Measurements from ENCODE around the gene CTIF.
"Not testable (repeated sequence)": the region's sequence is repeated elsewhere in the genome, so short reads cannot be mapped to it uniquely, and the experiment has no call there.

Gene CTIF

DNA sequence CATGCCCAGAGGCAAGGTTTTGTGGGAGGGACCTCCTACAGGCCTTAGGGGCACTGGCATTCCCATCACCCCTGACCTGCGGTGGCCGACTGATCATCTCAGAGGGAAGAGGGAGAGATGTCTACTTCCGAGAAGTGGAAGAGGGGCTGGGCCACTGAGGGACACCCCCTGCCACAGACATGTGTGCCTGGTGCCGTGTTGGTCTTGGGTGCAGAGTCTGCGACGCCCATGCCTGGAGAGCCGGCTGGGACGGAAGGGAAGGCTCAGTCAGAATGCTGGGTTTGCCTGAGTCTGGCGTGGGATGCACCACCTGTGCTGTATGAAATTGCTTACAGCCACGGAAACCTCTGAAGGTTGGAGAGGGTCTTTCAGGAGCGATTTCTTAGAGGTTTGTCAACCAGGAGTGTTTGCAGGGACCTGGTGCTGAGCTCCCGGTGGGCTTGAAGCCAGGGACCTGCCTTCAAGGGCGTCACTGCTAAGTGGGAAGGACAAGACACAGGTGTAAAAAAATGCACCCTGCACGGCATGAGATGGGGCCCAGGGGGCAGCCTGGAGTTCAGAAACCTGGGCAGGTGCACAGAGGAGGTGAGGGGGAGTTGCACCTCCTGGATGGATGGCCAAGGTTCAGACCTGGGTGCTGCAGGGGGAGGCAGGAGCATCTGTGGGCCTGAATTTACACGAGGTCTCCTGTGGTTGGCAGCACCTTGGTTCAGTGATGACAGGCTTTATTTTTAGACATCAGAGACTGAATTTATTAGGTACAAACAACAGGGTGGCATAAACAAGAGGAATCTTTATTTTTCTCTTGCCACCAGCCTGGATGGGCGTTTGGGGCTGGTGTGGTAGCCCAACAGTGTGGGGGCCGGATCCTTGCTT, 100.3 kb downstream of the CTIF start:
- no peak for DNase-seq

DNA sequence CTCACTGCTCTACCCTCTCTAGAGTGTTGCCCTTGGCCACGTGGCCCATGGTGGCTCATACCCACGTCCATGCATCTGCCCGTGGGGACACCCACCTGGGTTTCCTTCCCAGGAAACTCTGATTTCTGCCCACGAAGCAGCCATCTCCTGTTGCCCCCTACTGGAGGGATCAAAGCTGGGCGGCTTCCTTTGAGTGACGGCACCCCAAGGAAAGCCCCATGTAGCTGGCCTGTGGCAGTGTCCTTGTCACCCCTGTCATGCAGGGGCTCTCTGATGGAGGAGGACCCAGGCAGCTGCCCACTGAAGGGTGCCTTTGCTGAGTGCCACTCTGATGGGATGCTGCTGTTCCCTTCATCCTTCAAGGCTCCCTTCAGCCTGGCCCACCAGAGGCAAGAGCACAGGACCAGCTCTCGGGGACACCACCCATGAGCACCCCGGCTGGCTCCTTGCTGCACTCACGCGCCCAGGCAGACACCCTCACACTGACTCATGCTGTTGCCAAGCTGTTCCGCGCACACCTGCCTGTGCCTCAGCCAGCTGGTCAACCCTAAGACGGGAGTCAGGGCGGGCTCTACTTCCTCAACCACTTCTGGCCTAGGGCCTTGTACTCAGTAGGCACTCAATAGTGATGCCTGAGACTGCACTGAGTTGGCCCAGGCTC, 101.1 kb downstream of the CTIF start:
- DNase-seq = peak in 2 of 56 donors; percentile 14 to 19

DNA sequence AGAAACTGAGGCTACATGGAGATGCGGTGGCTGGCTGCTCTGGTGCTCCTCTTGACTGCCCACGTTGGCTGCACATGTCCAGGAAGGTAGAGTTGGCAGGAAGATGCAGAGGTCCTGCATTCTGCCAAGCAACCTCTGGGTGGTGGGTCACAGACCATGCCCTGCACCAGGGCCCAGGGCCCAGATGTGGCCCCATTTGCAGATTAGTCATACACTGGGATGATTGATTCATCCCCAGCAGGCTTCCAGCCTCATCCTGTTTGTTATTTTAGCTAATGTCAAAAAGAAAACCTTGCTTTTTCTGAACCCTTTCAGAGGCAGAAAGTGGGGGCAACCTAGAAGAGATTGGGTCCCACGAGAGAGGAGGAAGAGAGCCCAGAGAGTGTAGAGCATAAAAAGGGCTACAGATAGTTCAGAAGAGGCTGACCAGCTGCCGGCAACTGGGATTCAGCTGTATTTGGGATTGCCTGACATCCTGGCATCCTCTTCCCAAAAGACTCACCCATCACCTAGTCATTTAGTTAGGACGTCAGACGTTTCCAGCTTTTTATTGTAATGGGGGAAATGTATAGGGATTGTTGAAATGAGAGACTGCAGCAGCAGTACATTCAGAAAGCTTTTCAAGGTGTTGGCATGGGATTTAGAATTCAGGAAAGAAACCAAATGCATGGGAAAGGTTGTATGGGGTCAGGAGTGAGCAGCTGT, 101.9 kb downstream of the CTIF start:
- no peak for DNase-seq

DNA sequence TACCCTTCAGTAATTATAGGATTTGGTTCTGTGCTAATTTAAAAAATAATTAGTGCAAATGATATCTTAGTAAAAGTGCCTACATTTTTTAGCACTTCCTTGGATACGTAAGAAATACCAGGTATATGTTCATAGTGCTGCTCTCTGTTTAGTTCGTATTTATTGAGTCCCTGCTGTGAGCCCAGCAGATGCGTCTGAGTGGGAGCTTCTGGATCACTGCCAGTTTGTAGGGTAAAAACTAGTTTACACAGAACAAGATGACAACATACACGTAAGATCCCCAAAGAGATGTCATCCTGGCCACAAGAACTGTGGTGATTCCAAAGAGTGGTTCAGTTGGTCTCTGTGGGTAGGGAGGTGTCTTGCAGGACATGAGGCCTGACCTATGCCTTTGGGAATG, 103.2 kb downstream of the CTIF start:
- DNase-seq = no peak

DNA sequence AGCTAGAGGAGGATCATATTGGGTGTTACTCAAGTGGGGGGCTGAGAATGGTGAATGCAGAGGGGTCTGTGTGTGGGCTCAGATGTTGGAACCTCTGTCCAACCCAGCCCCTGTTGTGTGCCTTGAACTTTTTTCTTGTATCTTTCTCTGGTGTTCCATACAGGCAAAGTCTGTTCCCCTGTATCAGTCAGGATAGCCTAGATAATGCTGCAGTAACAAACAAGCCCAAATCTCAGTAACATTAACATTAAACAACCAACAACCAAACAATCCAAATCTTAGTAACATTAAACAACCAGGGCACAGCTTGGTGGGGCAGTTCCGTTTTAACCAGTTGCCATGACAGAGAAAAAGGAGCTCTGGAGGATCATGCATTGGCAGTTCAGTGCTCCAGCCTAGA, 103.7 kb downstream of the CTIF start:
- no peak for DNase-seq

DNA sequence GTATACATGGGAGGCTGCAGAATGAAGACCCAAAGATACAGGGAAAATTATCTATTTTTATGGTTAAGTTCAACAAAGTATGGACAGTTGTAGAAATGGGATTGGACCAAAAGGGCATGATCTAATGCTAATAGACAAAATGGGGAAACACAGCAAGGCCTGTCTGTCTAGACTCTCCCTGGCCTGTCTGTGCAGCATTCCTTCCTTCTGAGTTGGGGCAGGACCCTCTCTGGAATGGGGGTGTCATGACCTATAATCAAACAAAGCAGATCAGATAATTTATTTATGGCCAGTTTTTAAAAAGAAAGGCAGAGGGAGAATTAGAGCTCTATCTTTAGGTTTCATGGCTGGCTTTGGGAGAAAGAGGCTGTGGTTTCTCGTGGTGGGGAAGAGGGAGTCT, 104.4 kb downstream of the CTIF start:
- no peak for DNase-seq

DNA sequence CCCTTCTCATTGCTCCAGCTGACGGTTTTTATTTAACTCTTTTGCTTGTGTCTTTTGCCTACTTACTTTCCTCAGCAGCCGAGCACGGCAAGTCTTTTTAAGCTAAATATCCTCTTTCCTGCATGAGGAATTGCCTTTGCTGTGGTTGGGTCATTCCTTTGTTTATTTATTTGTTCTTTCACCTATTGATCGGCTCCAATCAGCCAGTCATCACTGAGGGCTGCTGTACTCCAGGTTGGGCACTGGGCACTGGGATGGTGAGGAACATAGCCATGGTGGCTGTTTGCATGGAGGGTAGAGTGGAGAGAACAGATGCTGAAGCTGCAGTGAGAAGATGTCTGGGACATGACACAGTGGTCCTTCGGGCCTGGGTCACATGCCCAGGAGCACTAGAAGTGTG, 105.2 kb downstream of the CTIF start:
- no peak for DNase-seq

DNA sequence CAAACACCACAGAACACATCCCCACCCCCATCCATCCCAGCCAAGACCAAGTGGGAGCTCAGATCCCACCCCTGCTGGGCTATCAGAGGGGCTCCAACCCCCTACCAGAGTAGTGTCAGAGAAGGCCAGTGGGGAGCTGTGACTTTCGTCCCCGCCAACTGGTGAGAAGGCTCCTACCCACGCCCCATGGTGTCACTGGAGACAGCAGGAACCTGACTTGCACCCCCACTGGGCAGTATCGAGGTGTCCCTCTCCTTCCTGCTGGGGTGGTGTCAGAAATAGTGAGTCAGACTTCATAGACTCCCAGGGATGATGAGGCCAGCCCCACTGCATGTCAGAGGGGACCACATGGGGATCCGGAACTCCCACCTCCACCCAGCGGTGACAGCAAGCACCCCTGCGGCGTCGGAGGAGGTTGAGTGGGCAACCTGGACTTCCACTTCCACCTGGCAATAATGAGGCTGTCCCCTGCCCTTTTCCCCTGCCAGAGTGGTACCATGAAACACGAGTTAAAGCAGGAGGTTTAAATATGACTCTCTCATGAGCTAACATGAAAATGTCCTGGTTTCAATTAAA, 106.7 kb downstream of the CTIF start:
- DNase-seq = no peak

DNA sequence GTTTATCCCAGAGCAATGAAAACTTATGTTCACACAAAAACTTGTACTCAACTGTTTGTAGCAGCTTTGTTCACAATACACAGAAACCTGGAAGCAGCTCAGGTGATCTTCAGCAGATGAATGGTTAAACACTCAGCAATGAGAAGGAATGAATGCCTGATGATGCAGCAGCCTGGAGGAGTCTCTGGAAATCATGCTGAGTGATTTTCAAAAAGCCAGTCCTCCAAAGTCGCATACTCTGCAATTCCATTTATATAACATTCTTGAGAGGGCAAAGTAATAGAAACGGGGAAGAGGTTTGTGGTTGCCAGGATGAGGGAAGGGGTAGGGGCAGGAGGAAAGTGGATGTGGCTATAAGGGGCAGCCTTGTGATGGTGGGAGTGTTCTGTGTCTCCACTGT, 108.1 kb downstream of the CTIF start:
- no peak for DNase-seq

DNA sequence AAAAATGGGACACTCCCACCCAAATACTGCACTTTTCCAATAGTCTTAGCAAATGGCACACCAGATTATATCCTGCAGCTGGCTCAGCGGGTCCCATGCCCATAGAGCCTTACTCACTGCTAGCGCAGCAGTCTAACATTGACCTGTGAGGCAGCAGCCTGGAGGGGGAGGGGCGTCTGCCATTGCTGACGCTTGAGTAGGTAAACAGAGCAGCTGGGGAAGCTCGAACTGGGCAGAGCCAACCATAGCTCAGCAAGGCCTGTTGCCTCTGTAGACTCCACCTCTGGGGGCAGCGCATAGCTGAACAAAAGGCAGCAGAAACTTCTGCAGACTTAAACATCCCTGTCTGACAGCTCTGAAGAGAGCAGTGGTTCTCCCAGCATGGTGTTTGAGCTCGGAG, 110.4 kb downstream of the CTIF start:
- no peak for DNase-seq

DNA sequence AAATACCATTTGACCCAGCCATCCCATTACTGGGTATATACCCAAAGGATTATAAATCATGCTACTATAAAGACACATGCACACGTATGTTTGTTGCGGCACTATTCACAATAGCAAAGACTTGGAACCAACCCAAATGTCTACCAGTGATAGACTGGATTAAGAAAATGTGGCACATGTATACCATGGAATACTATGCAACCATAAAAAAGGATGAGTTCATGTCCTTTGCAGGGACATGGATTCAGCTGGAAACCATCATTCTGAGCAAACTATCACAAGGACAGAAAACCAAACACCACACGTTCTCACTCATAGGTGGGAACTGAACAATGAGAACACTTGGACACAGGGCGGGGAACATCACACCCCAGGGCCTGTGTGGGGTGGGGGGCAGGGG, 115.8 kb downstream of the CTIF start:
- DNase-seq = not testable (repeated sequence)

DNA sequence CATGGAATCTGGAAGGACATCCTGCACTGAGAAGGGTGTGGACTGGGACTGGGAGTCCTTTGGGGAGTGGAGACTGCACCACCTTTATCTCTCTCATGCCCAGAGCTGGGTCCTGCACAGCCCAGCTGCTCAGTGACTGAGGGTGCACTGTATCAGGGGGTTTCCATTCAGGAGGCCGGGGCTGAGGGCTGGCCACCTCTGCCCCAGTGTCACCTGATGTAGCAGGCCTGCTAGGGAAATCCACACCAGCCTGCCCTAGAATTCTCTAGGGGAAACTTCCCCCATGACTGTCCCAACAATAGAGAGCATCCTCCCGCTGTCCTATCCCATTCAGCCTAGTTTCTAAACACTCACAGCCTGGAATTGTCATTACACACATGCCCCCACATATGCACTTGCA, 116.7 kb downstream of the CTIF start:
- no peak for DNase-seq

DNA sequence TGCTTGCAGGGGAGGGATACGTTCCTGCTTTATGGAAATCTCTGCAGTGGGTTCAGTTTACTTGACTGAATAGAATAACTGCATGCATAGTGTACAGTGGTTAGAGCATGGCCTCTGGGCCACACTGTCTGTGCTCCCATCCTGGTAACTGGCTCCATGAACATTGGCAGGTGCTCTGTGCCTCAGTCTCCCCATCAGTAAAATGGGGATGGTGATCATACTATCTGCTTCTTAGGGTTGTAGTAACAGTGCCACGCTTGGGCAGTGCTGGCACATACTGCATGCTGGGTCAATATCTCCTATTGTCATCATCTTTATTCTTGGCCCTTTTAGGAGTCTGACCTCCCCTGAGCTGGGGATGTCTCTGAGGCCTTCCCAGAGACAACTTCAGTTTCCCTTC, 117.3 kb downstream of the CTIF start:
- no peak for DNase-seq

DNA sequence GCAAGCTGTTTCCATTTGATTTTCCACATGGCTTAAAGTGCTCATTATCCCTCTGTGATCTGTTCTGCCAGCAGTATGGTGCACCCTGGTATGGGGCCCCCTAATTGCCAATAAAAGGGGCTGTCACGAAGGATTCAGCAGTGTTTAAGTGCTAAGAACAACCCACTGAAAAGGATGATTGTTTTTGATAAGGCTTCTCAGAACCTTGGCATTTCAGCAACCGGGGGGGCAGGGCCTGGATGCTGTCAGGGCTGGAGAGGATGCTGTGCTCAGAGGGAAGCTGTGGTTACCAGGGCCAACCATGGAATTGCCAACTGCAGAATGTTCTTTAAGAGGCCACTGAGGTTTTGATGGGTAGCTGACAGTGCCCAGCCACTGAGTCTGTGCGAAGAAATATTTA, 117.8 kb downstream of the CTIF start:
- DNase-seq = peak in 2 of 56 donors; percentile 23 to 26

DNA sequence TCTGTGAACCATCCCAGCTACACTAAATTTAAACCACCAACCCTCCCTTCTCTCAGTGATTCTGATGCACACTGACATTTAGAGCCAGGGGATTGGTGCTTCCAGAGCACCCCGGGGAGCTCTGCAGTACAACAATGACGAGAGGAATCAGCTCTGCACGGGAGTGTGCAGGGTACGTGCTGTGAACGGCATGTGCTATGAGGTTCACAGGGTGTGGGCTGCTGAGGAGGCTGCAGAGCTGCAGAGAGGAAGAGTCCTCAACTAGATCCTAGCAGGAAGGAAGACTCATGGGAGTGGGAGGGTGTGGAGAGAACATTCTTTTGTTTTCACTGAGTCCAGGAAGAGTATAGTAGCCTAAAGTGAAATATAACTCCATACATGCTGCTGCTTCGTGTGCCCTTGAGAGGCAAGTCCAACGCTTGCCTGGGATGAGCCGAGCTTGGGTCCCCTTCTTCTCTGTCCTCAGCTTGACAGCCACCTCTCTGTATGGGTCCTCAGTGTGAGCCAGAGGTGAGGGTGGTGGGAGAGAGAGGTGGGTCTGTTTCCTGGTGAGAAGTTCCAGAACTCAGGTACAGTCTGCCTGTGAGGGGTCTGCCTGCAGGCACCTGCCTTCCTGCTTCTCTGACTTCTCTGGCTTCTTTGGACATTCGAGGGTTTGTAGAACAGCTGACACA, 118.8 kb downstream of the CTIF start:
- peak in 36 of 56 donors; percentile 6 to 88 (median 56) for DNase-seq

DNA sequence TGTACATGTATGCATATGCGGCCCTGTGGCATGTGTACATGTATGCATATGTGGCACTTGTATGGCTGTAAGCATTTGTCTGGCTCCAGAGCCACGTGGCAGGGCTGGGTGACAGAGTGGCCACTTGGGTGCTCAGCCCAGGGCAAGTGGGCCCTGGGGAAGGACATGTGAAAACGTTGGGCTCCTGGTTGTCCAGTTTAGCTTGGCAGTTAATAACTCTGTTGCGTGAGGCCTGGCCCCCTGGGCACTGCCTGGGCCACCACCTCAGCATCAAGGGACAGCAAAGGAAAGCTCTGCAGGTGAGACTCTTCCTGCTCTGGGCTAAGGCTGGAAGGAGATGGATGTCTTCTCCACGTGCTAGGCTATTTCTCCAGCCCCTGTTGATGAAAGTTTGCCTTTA, 119.9 kb downstream of the CTIF start:
- no peak for DNase-seq

DNA sequence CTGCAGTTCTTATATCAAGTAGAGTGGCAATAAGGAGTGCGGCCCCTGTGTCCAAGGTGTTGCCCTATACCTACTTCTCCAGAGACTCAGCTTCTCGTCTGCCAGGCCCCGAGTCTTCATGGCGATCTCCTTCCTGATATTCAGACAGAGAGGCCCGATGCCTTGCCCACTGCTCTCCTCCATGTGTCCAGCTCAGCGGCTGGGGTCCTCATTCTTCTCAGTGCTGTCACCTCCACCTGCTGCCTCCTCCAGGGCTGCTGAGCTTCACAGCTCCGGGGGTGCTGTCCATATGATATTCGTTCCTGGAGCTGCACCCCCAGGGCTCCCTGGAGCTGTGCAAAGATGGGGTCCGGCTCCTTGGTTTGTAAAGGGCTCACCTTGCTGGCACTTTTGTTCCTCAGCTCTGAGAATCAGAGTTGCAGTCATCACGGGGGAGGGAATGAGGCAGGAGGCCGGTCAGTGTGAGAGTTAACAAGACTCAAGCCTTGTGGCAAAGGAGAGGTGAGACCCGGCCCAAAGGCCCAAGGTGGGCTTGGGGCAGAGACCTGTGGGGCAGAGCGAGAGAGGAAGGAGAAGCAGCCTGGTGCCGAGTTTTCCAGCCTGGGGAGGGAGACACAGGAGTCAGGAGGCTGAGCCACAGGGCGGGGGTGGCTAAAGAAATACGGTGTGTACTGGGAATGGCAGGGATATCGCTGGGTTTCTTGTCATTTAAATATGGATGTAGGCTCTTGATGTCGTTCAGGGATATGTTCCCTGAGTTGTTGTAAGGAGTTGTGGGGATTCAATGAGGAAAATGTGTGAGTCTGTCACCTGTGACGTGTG, 120.6 kb downstream of the CTIF start:
- no peak for DNase-seq

DNA sequence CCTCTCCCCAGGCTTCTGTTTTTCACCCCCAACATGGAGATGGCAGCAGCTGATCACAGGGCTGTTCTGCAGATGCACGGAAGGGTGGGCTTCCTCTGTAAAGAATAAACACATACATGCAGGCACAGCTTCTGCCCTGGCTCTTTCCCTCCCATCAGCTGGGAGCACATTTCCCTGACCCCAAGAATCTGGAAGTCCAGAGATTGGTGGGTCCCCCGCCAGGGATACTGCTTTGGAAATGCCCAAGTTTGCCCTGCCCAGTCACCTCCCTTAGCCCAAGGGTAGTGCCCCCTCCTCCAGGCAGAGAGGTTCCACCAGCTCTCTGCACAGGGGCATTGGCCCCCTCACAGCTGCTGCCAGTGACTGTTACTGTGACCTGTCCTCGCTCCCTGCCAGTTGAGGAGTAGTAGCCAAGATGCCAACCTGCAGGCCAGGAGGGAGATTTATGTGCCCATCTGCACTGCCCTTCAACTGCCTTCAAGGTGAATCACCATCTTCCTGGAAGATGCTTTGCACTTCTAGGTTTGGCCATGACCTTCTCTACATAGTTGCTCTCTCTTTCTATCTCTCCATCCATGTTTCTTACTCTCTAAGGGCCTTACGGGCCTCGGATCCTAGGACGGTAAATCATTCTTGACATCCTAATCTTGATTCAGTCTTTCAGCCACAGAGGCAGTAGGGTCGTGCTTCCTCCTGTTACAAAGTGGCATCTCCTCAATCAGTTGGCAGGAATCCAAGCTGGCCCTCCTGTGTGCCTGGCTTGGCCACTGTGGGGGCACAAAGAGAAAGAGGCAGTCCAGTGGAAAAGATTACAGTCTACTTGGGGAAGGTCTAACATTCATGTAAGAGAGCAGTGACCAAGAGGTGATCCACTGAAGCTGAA, 121.8 kb downstream of the CTIF start:
- no peak for DNase-seq

DNA sequence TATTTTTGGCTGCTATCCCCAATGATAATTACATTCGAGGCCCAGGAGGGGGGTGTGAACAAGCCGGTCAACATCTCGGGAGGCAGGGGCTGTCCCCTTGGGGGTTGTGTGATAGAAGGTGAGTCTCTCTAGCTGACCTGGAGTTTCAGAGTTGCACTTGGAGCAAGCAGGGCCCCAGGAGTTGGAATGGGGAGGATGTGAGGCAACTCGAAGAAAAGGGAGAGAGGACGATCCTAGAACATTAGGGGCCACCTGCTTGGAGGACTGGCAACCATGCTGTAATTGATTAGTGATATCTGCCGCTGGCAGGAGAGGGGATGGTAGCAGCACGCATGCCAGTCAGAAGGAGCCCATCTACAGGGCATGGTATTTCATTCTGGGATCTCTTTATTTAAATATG, 122.6 kb downstream of the CTIF start:
- no peak for DNase-seq
